Endothelial cell (in vitro differentiated cells): ENCODE results near the gene TPM4. TPM values are rescaled to one million over a fixed set of nuclear protein-coding genes. Genes with fewer than 3 reads are reported as not detected.

Source experiments
- DNase-seq: peaks from one replicate; pipeline ENCODE4 v3.0.0; 2021; ENCODE audit warnings: low spot score
- H3K27ac Mint-ChIP-seq: one replicate; pipeline ENCODE4 v1.8.0; 2021; ENCODE audit warnings: mixed read lengths, inconsistent platforms; ENCODE audit not compliant: unreplicated experiment
- H3K27me3 Mint-ChIP-seq: one replicate; pipeline ENCODE4 v1.8.0; 2021; ENCODE audit warnings: mild to moderate bottlenecking, moderate library complexity, mixed read lengths, inconsistent platforms; ENCODE audit not compliant: unreplicated experiment
- H3K36me3 Mint-ChIP-seq: one replicate; pipeline ENCODE4 v1.8.0; 2021; ENCODE audit warnings: mild to moderate bottlenecking, low read depth, mixed read lengths, inconsistent platforms; ENCODE audit not compliant: unreplicated experiment
- H3K4me1 Mint-ChIP-seq: one replicate; pipeline ENCODE4 v1.8.0; 2021; ENCODE audit warnings: mild to moderate bottlenecking, mixed read lengths, inconsistent platforms; ENCODE audit not compliant: unreplicated experiment
- H3K4me3 Mint-ChIP-seq: one replicate; pipeline ENCODE4 v1.8.0; 2021; ENCODE audit warnings: mild to moderate bottlenecking, mixed read lengths, inconsistent platforms; ENCODE audit not compliant: unreplicated experiment
- H3K9me3 Mint-ChIP-seq: one replicate; pipeline ENCODE4 v1.8.0; 2021; ENCODE audit warnings: mixed read lengths, inconsistent platforms; ENCODE audit not compliant: unreplicated experiment
- CTCF ChIP-seq: fragments of 200-600 bp; sonication (generic); IDR thresholded peaks from one replicate; pipeline ENCODE4 v1.5.0; 2021; ENCODE audit warnings: antibody characterized with exemption; ENCODE audit not compliant: unreplicated experiment
- total RNA-seq: library from RNA; stranded (reverse); fragmentation: NEBNext Ultra II Directional; extraction: Animal tissue kit (Norgen Biotek cat#: 25700); gene quantifications from one replicate; pipeline ENCODE4 v1.2.1, GENCODE V29; 2021; ENCODE audit not compliant: unreplicated experiment

TPM4 gene
- total RNA-seq, 1 donor from 2014 or later, result 644 TPM

- peaks cover 4% of the 10 kb centered on the region for H3K27me3 Mint-ChIP-seq
- TF ChIP-seq CTCF, result no peak
- no peak overlapping the region for H3K27ac Mint-ChIP-seq
- H3K36me3 Mint-ChIP-seq, result no peaks in the 10 kb centered on the region
- no peak for DNase-seq
- H3K4me1 Mint-ChIP-seq, result no peaks in the 10 kb centered on the region
- H3K9me3 Mint-ChIP-seq, result peaks cover 8% of the 10 kb centered on the region
- H3K4me3 Mint-ChIP-seq, result no peak overlapping the region
Measured at GRCh38 chr19:16052353-16052752, 23.9 kb upstream of the TPM4 start.

GRCh38 chr19:16057062-16057461, 19.2 kb upstream of the TPM4 start:
- peaks cover 3% of the 10 kb centered on the region for H3K36me3 Mint-ChIP-seq
- H3K27me3 Mint-ChIP-seq, result peaks cover 7% of the 10 kb centered on the region
- DNase-seq, result no peak
- H3K9me3 Mint-ChIP-seq, result peaks cover 12% of the 10 kb centered on the region
- H3K4me3 Mint-ChIP-seq, result no peak overlapping the region
- TF ChIP-seq CTCF, result no peak
- no peaks in the 10 kb centered on the region for H3K4me1 Mint-ChIP-seq
- H3K27ac Mint-ChIP-seq, result no peak overlapping the region

- Mint-ChIP-seq H3K4me3 (no peak overlapping the region), H3K36me3 (peaks cover 4% of the 10 kb centered on the region)
Measured at GRCh38 chr19:16060294-16060693, 16.0 kb upstream of the TPM4 start.

GRCh38 chr19:16061943-16062342, 14.4 kb upstream of the TPM4 start:
- DNase-seq, result no peak
- Mint-ChIP-seq H3K27me3 (peaks cover 10% of the 10 kb centered on the region), H3K4me1 (peaks cover 12% of the 10 kb centered on the region), H3K4me3 (peak overlapping the region; percentile 3), H3K9me3 (peaks cover 4% of the 10 kb centered on the region), H3K36me3 (peaks cover 4% of the 10 kb centered on the region), H3K27ac (no peak overlapping the region)
- TF ChIP-seq CTCF, result no peak

More at GRCh38 chr19:16060294-16060693, 16.0 kb upstream of the TPM4 start:
- no peak for TF ChIP-seq CTCF
- peaks cover 4% of the 10 kb centered on the region for H3K27me3 Mint-ChIP-seq
- peaks cover 4% of the 10 kb centered on the region for H3K9me3 Mint-ChIP-seq
- no peak overlapping the region for H3K27ac Mint-ChIP-seq
- no peaks in the 10 kb centered on the region for H3K4me1 Mint-ChIP-seq
- no peak for DNase-seq

GRCh38 chr19:16062789-16063188, 13.5 kb upstream of the TPM4 start:
- peak; percentile 58 for DNase-seq
- Mint-ChIP-seq H3K9me3 (peaks cover 4% of the 10 kb centered on the region), H3K4me3 (no peak overlapping the region), H3K27ac (no peak overlapping the region), H3K27me3 (peaks cover 10% of the 10 kb centered on the region), H3K4me1 (peaks cover 13% of the 10 kb centered on the region), H3K36me3 (peaks cover 4% of the 10 kb centered on the region)
- TF ChIP-seq CTCF, result peak; percentile 93
